ENCODE results near the gene LIN54.
A peak's percentile ranks its signal among the peaks of the same experiment; 100 is the strongest.
"Not testable (repeated sequence)": the region's sequence is repeated elsewhere in the genome, so short reads cannot be mapped to it uniquely, and the experiment has no call there.

The LIN54 gene

GRCh38 chr4:82947498-82947897 is 63.1 kb downstream of the LIN54 start:
- no peak for DNase-seq (ENCODE audit: low read depth, low spot score)

- DNase-seq (ENCODE audit: low read depth, low spot score) = no peak
Measured at GRCh38 chr4:82939414-82939813, 71.2 kb downstream of the LIN54 start.

- DNase-seq (ENCODE audit: low read depth, low spot score) = no peak
Measured at GRCh38 chr4:82934441-82934840, 76.2 kb downstream of the LIN54 start.

- no peak for DNase-seq (ENCODE audit: low read depth, low spot score)
Measured at GRCh38 chr4:82930848-82931755, 79.5 kb downstream of the LIN54 start.

- no peak for DNase-seq (ENCODE audit: low read depth, low spot score)
Measured at GRCh38 chr4:82921795-82922194, 88.8 kb downstream of the LIN54 start.

GRCh38 chr4:82919386-82919785 is 91.2 kb downstream of the LIN54 start:
- no peak for DNase-seq (ENCODE audit: low read depth, low spot score)

- DNase-seq (ENCODE audit: low read depth, low spot score) = no peak
Measured at GRCh38 chr4:82918091-82918490, 92.5 kb downstream of the LIN54 start.

GRCh38 chr4:82913968-82914367 is 96.7 kb downstream of the LIN54 start:
- not testable (repeated sequence) for DNase-seq (ENCODE audit: low read depth, low spot score)

- no peak for DNase-seq (ENCODE audit: low read depth, low spot score)
Measured at GRCh38 chr4:82913305-82913704, 97.3 kb downstream of the LIN54 start.

GRCh38 chr4:82909326-82909725 is 101.3 kb downstream of the LIN54 start:
- no peak for DNase-seq (ENCODE audit: low read depth, low spot score)

- no peak for DNase-seq (ENCODE audit: low read depth, low spot score)
Measured at GRCh38 chr4:82906469-82906868, 104.2 kb downstream of the LIN54 start.

- no peak for DNase-seq (ENCODE audit: low read depth, low spot score)
Measured at GRCh38 chr4:82905205-82905604, 105.4 kb downstream of the LIN54 start.

GRCh38 chr4:82903737-82904136 is 106.9 kb downstream of the LIN54 start:
- DNase-seq (ENCODE audit: low read depth, low spot score) = no peak

GRCh38 chr4:82901183-82901718 is 109.4 kb downstream of the LIN54 start:
- DNase-seq (ENCODE audit: low read depth, low spot score) = no peak

GRCh38 chr4:82900411-82901182 is 110.0 kb downstream of the LIN54 start, which contains the start of gene THAP9:
THAP9 (plus strand) TSS chr4:82900735; CDS start chr4:82900803, 68 bp downstream.
- peak; percentile 98 for DNase-seq (ENCODE audit: low read depth, low spot score)

GRCh38 chr4:82900066-82900410 is 110.6 kb downstream of the LIN54 start:
- DNase-seq (ENCODE audit: low read depth, low spot score) = no peak

- DNase-seq (ENCODE audit: low read depth, low spot score) = no peak
Measured at GRCh38 chr4:82899374-82900065, 111.1 kb downstream of the LIN54 start.

GRCh38 chr4:82898322-82899243 is 112.0 kb downstream of the LIN54 start:
- no peak for DNase-seq (ENCODE audit: low read depth, low spot score)

GRCh38 chr4:82896755-82897154 is 113.9 kb downstream of the LIN54 start:
- no peak for DNase-seq (ENCODE audit: low read depth, low spot score)

- DNase-seq (ENCODE audit: low read depth, low spot score) = no peak
Measured at GRCh38 chr4:82893942-82894341, 116.7 kb downstream of the LIN54 start.

- DNase-seq (ENCODE audit: low read depth, low spot score) = no peak
Measured at GRCh38 chr4:82892467-82892802, 118.2 kb downstream of the LIN54 start.
